H9 (cell line): ENCODE results near the gene HUWE1. TPM values are rescaled to one million over a fixed set of nuclear protein-coding genes. Genes with fewer than 3 reads are reported as not detected.

Source experiments
- DNase-seq: peaks from one replicate; pipeline ENCODE4 v3.0.0-alpha.2; 2017
- H2AFZ ChIP-seq: one replicate; pipeline ENCODE4 v1.6.1; 2013; ENCODE audit warnings: mild to moderate bottlenecking, low read length, control low read depth, moderate library complexity
- H2AK5ac ChIP-seq: 2 replicates; pipeline ENCODE4 v1.6.1; 2013; ENCODE audit warnings: low read length, control low read depth, mixed read lengths; ENCODE audit not compliant: insufficient read length
- H2BK120ac ChIP-seq: one replicate; pipeline ENCODE4 v1.6.1; 2013; ENCODE audit warnings: low read depth, mild to moderate bottlenecking, low read length, control low read depth, inconsistent platforms; ENCODE audit not compliant: poor library complexity, severe bottlenecking
- H2BK12ac ChIP-seq: 2 replicates; pipeline ENCODE4 v1.6.1; 2013; ENCODE audit warnings: low read length, control low read depth, mixed read lengths, low read depth; ENCODE audit not compliant: insufficient read length
- H2BK15ac ChIP-seq: 2 replicates; pipeline ENCODE4 v1.6.1; 2013; ENCODE audit warnings: low read depth, low read length, control low read depth
- H2BK20ac ChIP-seq: one replicate; pipeline ENCODE4 v1.6.1; 2013; ENCODE audit warnings: low read depth, mild to moderate bottlenecking, low read length, control low read depth, inconsistent platforms; ENCODE audit not compliant: poor library complexity, severe bottlenecking
- H2BK5ac ChIP-seq: 2 replicates; pipeline ENCODE4 v1.6.1; 2013; ENCODE audit warnings: low read length, control low read depth, mixed read lengths; ENCODE audit not compliant: insufficient read length
- H3K14ac ChIP-seq: 2 replicates; pipeline ENCODE4 v1.6.1; 2013; ENCODE audit warnings: low read length, control low read depth; ENCODE audit not compliant: insufficient read depth
- H3K18ac ChIP-seq: 2 replicates; pipeline ENCODE4 v1.6.1; 2013; ENCODE audit warnings: low read depth, mild to moderate bottlenecking, mixed read lengths, low read length, control low read depth; ENCODE audit not compliant: insufficient read length
- H3K23ac ChIP-seq: 2 replicates; pipeline ENCODE4 v1.6.1; 2013; ENCODE audit warnings: low read length, control low read depth, mixed read lengths, low read depth; ENCODE audit not compliant: insufficient read length
- H3K23me2 ChIP-seq: 2 replicates; pipeline ENCODE4 v1.6.1; 2013; ENCODE audit warnings: low read depth, mild to moderate bottlenecking, mixed read lengths, low read length, control low read depth; ENCODE audit not compliant: insufficient read length, poor library complexity, severe bottlenecking
- H3K27ac ChIP-seq: 2 replicates; pipeline ENCODE4 v1.5.1; 2013; ENCODE audit warnings: low read length, control low read depth, mixed read lengths, low read depth; ENCODE audit not compliant: insufficient read length
- H3K27me3 ChIP-seq: 2 replicates; pipeline ENCODE4 v1.6.1; 2013; ENCODE audit warnings: low read length, control low read depth, inconsistent platforms; ENCODE audit not compliant: insufficient read depth
- H3K4ac ChIP-seq: 2 replicates; pipeline ENCODE4 v1.6.1; 2013; ENCODE audit warnings: low read depth, mild to moderate bottlenecking, control low read depth, inconsistent platforms, low read length, moderate library complexity
- H3K4me1 ChIP-seq: 2 replicates; pipeline ENCODE4 v1.6.1; 2013; ENCODE audit warnings: low read length, control low read depth, inconsistent platforms; ENCODE audit not compliant: insufficient read depth
- H3K4me2 ChIP-seq: 2 replicates; pipeline ENCODE4 v1.6.1; 2013; ENCODE audit warnings: low read length, control low read depth, mixed read lengths; ENCODE audit not compliant: insufficient read length, insufficient read depth
- H3K56ac ChIP-seq: 2 replicates; pipeline ENCODE4 v1.6.1; 2013; ENCODE audit warnings: low read depth, mild to moderate bottlenecking, mixed read lengths, low read length, control low read depth; ENCODE audit not compliant: insufficient read length
- H3K79me1 ChIP-seq: 2 replicates; pipeline ENCODE4 v1.6.1; 2013; ENCODE audit warnings: low read depth, mild to moderate bottlenecking, moderate library complexity, low read length, control low read depth, inconsistent platforms; ENCODE audit not compliant: insufficient read depth, poor library complexity, severe bottlenecking
- H3K79me2 ChIP-seq: 2 replicates; pipeline ENCODE4 v1.6.1; 2013; ENCODE audit warnings: low read length, control low read depth, inconsistent platforms; ENCODE audit not compliant: insufficient read depth
- H3K9ac ChIP-seq: 2 replicates; pipeline ENCODE4 v1.6.1; 2013; ENCODE audit warnings: low read length, control low read depth, mixed read lengths; ENCODE audit not compliant: insufficient read length; ENCODE audit errors: extremely low read depth
- H3K9me3 ChIP-seq: one replicate; pipeline ENCODE4 v1.6.1; 2013; ENCODE audit warnings: low read depth, low read length, inconsistent platforms; ENCODE audit not compliant: control insufficient read depth
- H3T11ph ChIP-seq: one replicate; pipeline ENCODE4 v1.6.1; 2013; ENCODE audit warnings: mild to moderate bottlenecking, low read length, control low read depth, inconsistent platforms
- H4K20me1 ChIP-seq: one replicate; pipeline ENCODE4 v1.6.1; 2013; ENCODE audit not compliant: control insufficient read depth, insufficient read length, insufficient read depth
- H4K5ac ChIP-seq: 2 replicates; pipeline ENCODE4 v1.6.1; 2013; ENCODE audit warnings: low read depth, mild to moderate bottlenecking, mixed read lengths, low read length, control low read depth; ENCODE audit not compliant: insufficient read length
- H4K8ac ChIP-seq: replicated peaks from 2 replicates; pipeline ENCODE4 v1.6.1; 2013; ENCODE audit warnings: low read length, control low read depth, mixed read lengths, low read depth; ENCODE audit not compliant: insufficient read length
- H4K91ac ChIP-seq: 2 replicates; pipeline ENCODE4 v1.6.1; 2013; ENCODE audit warnings: low read depth, mild to moderate bottlenecking, moderate library complexity, mixed read lengths, low read length, control low read depth; ENCODE audit not compliant: insufficient read length
- H3K27ac Mint-ChIP-seq, 3 experiments: 2 replicates in 2 of 3; 3 replicates in 1 of 3; pipeline ENCODE4 v1.8.0; 2020 to 2021; ENCODE audit warnings: mixed read lengths in 3 of 3, mild to moderate bottlenecking in 1 of 3, moderate library complexity in 1 of 3
- H3K27me3 Mint-ChIP-seq: 2 replicates; pipeline ENCODE4 v1.8.0; 2021; ENCODE audit warnings: low read depth, mild to moderate bottlenecking, moderate library complexity, mixed read lengths
- H3K36me3 Mint-ChIP-seq, 3 experiments: 2 replicates in 2 of 3; 3 replicates in 1 of 3; pipeline ENCODE4 v1.8.0; 2020 to 2021; ENCODE audit warnings: low read depth in 3 of 3, mixed read lengths in 3 of 3; ENCODE audit not compliant: insufficient read depth in 1 of 3
- H3K4me1 Mint-ChIP-seq, 2 experiments: 2 replicates each; pipeline ENCODE4 v1.8.0; 2020; ENCODE audit warnings: mixed read lengths in 2 of 2
- H3K4me3 Mint-ChIP-seq, 2 experiments: 2 replicates in 1 of 2; 3 replicates in 1 of 2; pipeline ENCODE4 v1.8.0; 2020 to 2021; ENCODE audit warnings: mild to moderate bottlenecking in 2 of 2, mixed read lengths in 2 of 2, moderate library complexity in 1 of 2
- H3K9me3 Mint-ChIP-seq, 2 experiments: 2 replicates in 1 of 2; 3 replicates in 1 of 2; pipeline ENCODE4 v1.8.0; 2020; ENCODE audit warnings: mild to moderate bottlenecking in 2 of 2, mixed read lengths in 2 of 2, moderate library complexity in 1 of 2
- CTCF ChIP-seq: fragments of 200-600 bp; sonication (generic); conservative IDR thresholded peaks from 3 replicates; pipeline ENCODE4 v1.8.0; 2021; ENCODE audit warnings: antibody characterized with exemption, mild to moderate bottlenecking
- WGBS: extraction: QIAGEN DNeasy Blood & Tissue Kit; methylation state at CpG from one replicate; pipeline ENCODE4 v1.1.7; 2013; ENCODE audit warnings: missing lambda C conversion rate, low lambda C conversion rate, mixed read lengths; ENCODE audit not compliant: insufficient read length; ENCODE audit errors: extremely low coverage; 5-methylcytosine and 5-hydroxymethylcytosine counted together
- total RNA-seq: library from RNA; stranded (reverse); gene quantifications from 2 replicates; pipeline ENCODE4 v1.2.1, GENCODE V29; 2021

HUWE1 gene
- total RNA-seq, 1 experiment from 2014 or later: 230 TPM

GRCh38 chrX:53595266-53595810 is 91.2 kb downstream of the HUWE1 start:
- no peak overlapping the region for H4K5ac ChIP-seq
- no peaks in the 10 kb centered on the region for H3K27me3 ChIP-seq
- no peaks in the 10 kb centered on the region for H4K20me1 ChIP-seq
- H2BK5ac ChIP-seq: no peak overlapping the region
- no peak overlapping the region for H3K27ac ChIP-seq
- no peak overlapping the region for H2BK15ac ChIP-seq
- H3K79me1 ChIP-seq: no peaks in the 10 kb centered on the region
- Mint-ChIP-seq H3K4me3 (no peak overlapping the region), H3K9me3 (peaks cover 55% of the 10 kb centered on the region in 2 experiments), H3K36me3 (peaks cover 51 to 85% (median 70%) of the 10 kb centered on the region in 3 experiments), H3K4me1 (no peaks in the 10 kb centered on the region), H3K27ac (no peak overlapping the region), H3K27me3 (no peaks in the 10 kb centered on the region)
- no peak overlapping the region for H4K91ac ChIP-seq
- H3K4me2 ChIP-seq: no peak overlapping the region
- H3T11ph ChIP-seq: no peak overlapping the region
- no peaks in the 10 kb centered on the region for H3K79me2 ChIP-seq
- no peak overlapping the region for H3K9ac ChIP-seq
- DNase-seq: no peak
- no peak overlapping the region for H2AK5ac ChIP-seq
- H3K18ac ChIP-seq: no peak overlapping the region
- no peak for TF ChIP-seq CTCF
- H3K23ac ChIP-seq: no peak overlapping the region
- H2AFZ ChIP-seq: no peak overlapping the region
- H2BK120ac ChIP-seq: no peak overlapping the region
- no peak overlapping the region for H3K4ac ChIP-seq
- no peak overlapping the region for H2BK12ac ChIP-seq
- H3K9me3 ChIP-seq: peaks cover 40% of the 10 kb centered on the region
- no peaks in the 10 kb centered on the region for H3K23me2 ChIP-seq
- no peak overlapping the region for H3K56ac ChIP-seq
- H3K4me1 ChIP-seq: no peaks in the 10 kb centered on the region
- no peak overlapping the region for H3K14ac ChIP-seq
- H4K8ac ChIP-seq: no peak overlapping the region
- no peak overlapping the region for H2BK20ac ChIP-seq
- WGBS: no CpG with 5 or more reads among the region's 7 CpGs
